ENCODE measurements around the gene DCAF12.
"Not testable (repeated sequence)": the region's sequence is repeated elsewhere in the genome, so short reads cannot be mapped to it uniquely, and the experiment has no call there.

The DCAF12 gene

GRCh38 chr9:34059281-34059680 lies 67.2 kb downstream of the DCAF12 start:
- no peaks in the 10 kb centered on the region for H3K27me3 ChIP-seq (ENCODE audit: control insufficient read depth in 1 of 2, insufficient read depth in 2 of 2, low read length in 2 of 2)
- H3K27ac ChIP-seq (ENCODE audit: low read depth, low read length) = no peak overlapping the region
- H3K9me3 ChIP-seq (ENCODE audit: low read length) = no peaks in the 10 kb centered on the region
- H3K36me3 ChIP-seq (ENCODE audit: insufficient read depth, low read length) = no peaks in the 10 kb centered on the region
- H3K9ac ChIP-seq (ENCODE audit: low read length) = no peak overlapping the region
- no peaks in the 10 kb centered on the region for H3K4me1 ChIP-seq (ENCODE audit: insufficient read depth, low read length)
- no peak overlapping the region for H3K4me3 ChIP-seq (ENCODE audit: low read depth in 1 of 2, low read length in 2 of 2)

GRCh38 chr9:34049630-34050384 lies 76.7 kb downstream of the DCAF12 start:
- H3K27me3 ChIP-seq (ENCODE audit: control insufficient read depth in 1 of 2, insufficient read depth in 2 of 2, low read length in 2 of 2) = no peaks in the 10 kb centered on the region
- peaks cover 18% of the 10 kb centered on the region for H3K4me1 ChIP-seq (ENCODE audit: insufficient read depth, low read length)
- peak overlapping the region; percentile 81 to 83 for H3K4me3 ChIP-seq (ENCODE audit: low read depth in 1 of 2, low read length in 2 of 2)
- peak overlapping the region; percentile 96 for H3K27ac ChIP-seq (ENCODE audit: low read depth, low read length)
- no peaks in the 10 kb centered on the region for H3K9me3 ChIP-seq (ENCODE audit: low read length)
- peak overlapping the region; percentile 30 for H3K9ac ChIP-seq (ENCODE audit: low read length)
- no peaks in the 10 kb centered on the region for H3K36me3 ChIP-seq (ENCODE audit: insufficient read depth, low read length)

- Histone ChIP-seq H3K27ac (ENCODE audit: low read depth, low read length) (peak within 1 kb of the TSS; percentile 96), H3K36me3 (ENCODE audit: insufficient read depth, low read length) (no peaks in the 10 kb centered on the region), H3K9ac (ENCODE audit: low read length) (peak within 1 kb of the TSS; percentile 75), H3K4me1 (ENCODE audit: insufficient read depth, low read length) (peaks cover 18% of the 10 kb centered on the region), H3K4me3 (ENCODE audit: low read depth in 1 of 2, low read length in 2 of 2) (peak within 1 kb of the TSS; percentile 81 to 83), H3K9me3 (ENCODE audit: low read length) (no peaks in the 10 kb centered on the region), H3K27me3 (ENCODE audit: control insufficient read depth in 1 of 2, insufficient read depth in 2 of 2, low read length in 2 of 2) (no peaks in the 10 kb centered on the region)
Measured at GRCh38 chr9:34048727-34049629, 77.5 kb downstream of the DCAF12 start, which contains the start of gene UBAP2. Gene UBAP2, minus strand, starts transcription at chr9:34048887. Its CDS starts 31,739 bp downstream, at chr9:34017148.

DNA sequence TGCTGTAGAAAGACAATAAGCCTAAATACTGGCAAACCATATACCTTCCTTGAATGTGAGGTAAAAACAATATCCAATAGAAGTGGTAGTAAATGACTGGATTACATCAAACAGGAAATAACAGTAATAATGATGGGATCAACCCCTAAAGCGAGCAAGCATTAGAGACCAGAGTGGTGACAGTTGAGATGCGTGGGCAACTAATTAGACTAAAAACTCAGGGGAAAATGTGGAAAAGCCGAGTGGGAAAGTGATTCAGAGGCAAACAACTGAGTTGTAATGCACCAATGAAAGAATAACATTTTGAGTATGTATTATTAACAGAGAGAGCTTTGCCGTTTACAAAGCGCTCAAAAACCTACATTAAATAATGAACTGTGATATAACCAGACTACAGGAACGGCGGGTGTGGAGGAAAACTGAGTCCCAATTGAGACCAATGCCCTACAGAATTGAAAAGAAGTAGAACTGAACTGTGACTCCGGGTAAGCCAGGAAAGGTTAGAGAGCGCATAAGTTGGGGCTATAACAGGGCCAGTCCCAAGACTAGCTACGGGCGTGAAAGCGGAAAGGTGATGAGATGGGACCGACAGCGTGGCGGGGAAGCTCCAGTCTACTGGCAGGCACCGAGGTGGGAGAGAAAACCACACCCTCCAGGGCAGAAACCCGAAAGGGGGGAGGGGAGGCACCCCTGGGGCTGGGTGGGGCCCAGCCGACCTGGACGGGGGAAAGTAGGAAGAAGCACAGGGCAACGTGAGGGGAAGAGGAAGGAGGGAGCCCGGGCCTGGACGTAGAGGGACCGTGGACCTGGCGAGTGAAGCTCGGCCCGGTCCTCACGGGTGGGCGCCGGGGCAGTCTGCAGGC lies 78.4 kb downstream of the DCAF12 start:
- Histone ChIP-seq H3K9ac (ENCODE audit: low read length) (peak overlapping the region; percentile 75), H3K27ac (ENCODE audit: low read depth, low read length) (peak overlapping the region; percentile 96), H3K9me3 (ENCODE audit: low read length) (no peaks in the 10 kb centered on the region), H3K27me3 (ENCODE audit: control insufficient read depth in 1 of 2, insufficient read depth in 2 of 2, low read length in 2 of 2) (no peaks in the 10 kb centered on the region), H3K36me3 (ENCODE audit: insufficient read depth, low read length) (no peaks in the 10 kb centered on the region), H3K4me1 (ENCODE audit: insufficient read depth, low read length) (peaks cover 18% of the 10 kb centered on the region), H3K4me3 (ENCODE audit: low read depth in 1 of 2, low read length in 2 of 2) (peak overlapping the region; percentile 81 to 83)

- Histone ChIP-seq H3K4me1 (ENCODE audit: insufficient read depth, low read length) (peaks cover 18% of the 10 kb centered on the region), H3K27ac (ENCODE audit: low read depth, low read length) (no peak overlapping the region), H3K36me3 (ENCODE audit: insufficient read depth, low read length) (no peaks in the 10 kb centered on the region), H3K9ac (ENCODE audit: low read length) (no peak overlapping the region), H3K4me3 (ENCODE audit: low read depth in 1 of 2, low read length in 2 of 2) (no peak overlapping the region), H3K27me3 (ENCODE audit: control insufficient read depth in 1 of 2, insufficient read depth in 2 of 2, low read length in 2 of 2) (no peaks in the 10 kb centered on the region), H3K9me3 (ENCODE audit: low read length) (no peaks in the 10 kb centered on the region)
Measured at GRCh38 chr9:34046784-34047379, 79.6 kb downstream of the DCAF12 start.

DNA sequence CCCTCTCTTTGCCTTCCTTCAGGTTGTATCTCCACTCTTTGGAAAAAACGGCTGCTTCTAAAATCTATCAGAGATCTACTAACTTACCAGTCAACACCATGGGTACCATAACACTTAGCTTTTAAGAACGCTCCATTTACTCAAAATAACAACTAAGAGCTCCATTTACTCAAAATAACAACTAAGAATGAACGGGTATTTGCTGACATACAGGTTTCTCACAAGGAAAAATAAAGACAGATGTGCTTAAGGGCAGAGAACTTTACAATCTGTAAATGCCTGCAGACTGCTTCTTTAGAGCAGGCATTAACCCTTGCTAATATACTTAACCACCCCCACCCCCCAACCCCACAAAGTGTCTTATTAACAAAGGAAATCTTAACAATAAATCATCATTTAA lies 80.6 kb downstream of the DCAF12 start:
- no peak overlapping the region for H3K9ac ChIP-seq (ENCODE audit: low read length)
- no peaks in the 10 kb centered on the region for H3K36me3 ChIP-seq (ENCODE audit: insufficient read depth, low read length)
- H3K9me3 ChIP-seq (ENCODE audit: low read length) = no peaks in the 10 kb centered on the region
- H3K27me3 ChIP-seq (ENCODE audit: control insufficient read depth in 1 of 2, insufficient read depth in 2 of 2, low read length in 2 of 2) = no peaks in the 10 kb centered on the region
- H3K4me3 ChIP-seq (ENCODE audit: low read depth in 1 of 2, low read length in 2 of 2) = no peak overlapping the region
- H3K4me1 ChIP-seq (ENCODE audit: insufficient read depth, low read length) = peaks cover 18% of the 10 kb centered on the region
- no peak overlapping the region for H3K27ac ChIP-seq (ENCODE audit: low read depth, low read length)

GRCh38 chr9:34042074-34042473 lies 84.4 kb downstream of the DCAF12 start:
- not testable (repeated sequence) for H3K36me3 ChIP-seq (ENCODE audit: insufficient read depth, low read length); H3K4me3 ChIP-seq (ENCODE audit: low read depth in 1 of 2, low read length in 2 of 2); H3K4me1 ChIP-seq (ENCODE audit: insufficient read depth, low read length); H3K27ac ChIP-seq (ENCODE audit: low read depth, low read length); H3K9me3 ChIP-seq (ENCODE audit: low read length); H3K27me3 ChIP-seq (ENCODE audit: control insufficient read depth in 1 of 2, insufficient read depth in 2 of 2, low read length in 2 of 2); H3K9ac ChIP-seq (ENCODE audit: low read length)

GRCh38 chr9:34038851-34039250 lies 87.6 kb downstream of the DCAF12 start:
- H3K9ac ChIP-seq (ENCODE audit: low read length); H3K4me3 ChIP-seq (ENCODE audit: low read depth in 1 of 2, low read length in 2 of 2); H3K27ac ChIP-seq (ENCODE audit: low read depth, low read length); H3K9me3 ChIP-seq (ENCODE audit: low read length); H3K36me3 ChIP-seq (ENCODE audit: insufficient read depth, low read length); H3K27me3 ChIP-seq (ENCODE audit: control insufficient read depth in 1 of 2, insufficient read depth in 2 of 2, low read length in 2 of 2); H3K4me1 ChIP-seq (ENCODE audit: insufficient read depth, low read length): not testable (repeated sequence)

DNA sequence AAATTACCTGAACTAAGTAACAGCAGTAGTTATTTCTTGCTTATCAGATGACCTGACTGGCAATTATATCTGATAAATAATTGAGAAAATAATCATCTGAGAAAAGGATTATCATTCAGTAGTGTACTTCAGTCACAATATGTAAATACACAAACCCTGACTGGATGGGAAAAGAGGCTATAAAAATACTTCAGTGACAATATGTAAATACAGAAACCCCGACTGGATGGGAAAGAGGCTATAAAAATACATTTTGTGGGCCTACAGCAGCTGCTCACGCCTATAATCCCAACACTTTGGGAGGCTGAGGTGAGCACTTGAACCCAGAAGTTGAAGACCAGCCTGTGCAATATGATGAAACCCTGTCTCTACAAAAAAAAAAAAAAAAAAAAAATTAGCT lies 88.9 kb downstream of the DCAF12 start:
- no peaks in the 10 kb centered on the region for H3K36me3 ChIP-seq (ENCODE audit: insufficient read depth, low read length)
- H3K4me3 ChIP-seq (ENCODE audit: low read depth in 1 of 2, low read length in 2 of 2) = no peak overlapping the region
- H3K4me1 ChIP-seq (ENCODE audit: insufficient read depth, low read length) = peaks cover 5% of the 10 kb centered on the region
- no peaks in the 10 kb centered on the region for H3K27me3 ChIP-seq (ENCODE audit: control insufficient read depth in 1 of 2, insufficient read depth in 2 of 2, low read length in 2 of 2)
- H3K27ac ChIP-seq (ENCODE audit: low read depth, low read length) = no peak overlapping the region
- H3K9me3 ChIP-seq (ENCODE audit: low read length) = no peaks in the 10 kb centered on the region
- no peak overlapping the region for H3K9ac ChIP-seq (ENCODE audit: low read length)

GRCh38 chr9:34036625-34037024 lies 89.9 kb downstream of the DCAF12 start:
- no peak overlapping the region for H3K9ac ChIP-seq (ENCODE audit: low read length)
- H3K36me3 ChIP-seq (ENCODE audit: insufficient read depth, low read length) = no peaks in the 10 kb centered on the region
- no peak overlapping the region for H3K27ac ChIP-seq (ENCODE audit: low read depth, low read length)
- no peaks in the 10 kb centered on the region for H3K27me3 ChIP-seq (ENCODE audit: control insufficient read depth in 1 of 2, insufficient read depth in 2 of 2, low read length in 2 of 2)
- H3K9me3 ChIP-seq (ENCODE audit: low read length) = no peaks in the 10 kb centered on the region
- H3K4me3 ChIP-seq (ENCODE audit: low read depth in 1 of 2, low read length in 2 of 2) = no peak overlapping the region
- H3K4me1 ChIP-seq (ENCODE audit: insufficient read depth, low read length) = peaks cover 5% of the 10 kb centered on the region

All from muscle layer of colon (tissue), 2 donors.